Astrocyte (in vitro differentiated cells and primary cell): ENCODE results near the gene BMPR1A.

Experiments
- CTCF ChIP-seq: IDR thresholded peaks from 2 replicates; pipeline ENCODE4 v1.5.1; 2011; ENCODE audit warnings: low read depth, mild to moderate bottlenecking, inconsistent platforms, low read length, moderate library complexity; ENCODE audit not compliant: insufficient read depth
- EZH2 ChIP-seq: IDR thresholded peaks from 2 replicates; pipeline ENCODE4 v1.6.1; 2012; ENCODE audit warnings: mild to moderate bottlenecking, low read length, inconsistent platforms; ENCODE audit not compliant: insufficient read depth

DNA sequence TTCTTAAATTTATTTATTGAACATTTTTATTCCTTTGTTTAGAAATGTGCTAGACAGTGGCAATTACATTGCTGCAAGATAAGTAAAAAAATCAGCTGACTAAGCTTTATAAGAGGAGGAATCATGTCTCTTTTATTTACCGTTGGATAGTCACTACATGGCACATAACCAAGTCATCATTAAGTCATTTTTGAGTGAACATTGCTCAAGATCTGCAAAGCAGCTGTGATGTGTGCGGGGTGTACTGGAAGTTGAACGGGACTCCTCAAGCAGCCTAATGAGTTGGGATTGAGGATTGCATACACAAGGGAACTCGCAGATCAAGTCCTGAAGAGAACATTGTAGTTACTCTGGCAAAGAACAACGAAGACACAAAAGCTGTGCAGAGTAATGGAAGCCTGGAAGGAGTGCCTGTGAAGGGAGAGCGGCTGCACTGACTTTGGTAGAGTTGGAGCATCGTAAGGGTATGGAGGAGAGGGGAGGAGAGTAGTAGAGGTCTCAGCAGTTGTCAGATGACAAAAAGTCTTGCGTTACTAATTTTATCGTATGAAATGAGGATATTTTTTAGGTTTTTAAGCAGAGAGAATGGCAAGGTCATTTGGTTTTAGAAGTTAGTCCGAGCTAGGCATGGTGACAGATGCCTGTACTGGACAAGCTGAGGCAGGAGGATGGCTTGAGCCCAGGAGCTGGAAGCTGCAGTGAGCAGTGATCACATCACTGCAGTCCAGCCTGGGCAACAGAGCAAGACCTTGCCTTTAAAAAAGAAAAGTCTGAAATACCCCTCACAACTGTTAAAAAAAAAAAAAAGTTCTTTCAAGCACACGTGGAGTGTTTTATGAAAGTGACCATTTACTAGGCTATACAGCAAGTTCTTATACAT is 95.1 kb downstream of the BMPR1A start:
- TF ChIP-seq CTCF = no peak
- TF ChIP-seq EZH2 = no peak
